Right lobe of liver (tissue), 6 donors: ENCODE measurements around the gene TST. TPM values are rescaled to one million over a fixed set of nuclear protein-coding genes. Genes with fewer than 3 reads are reported as not detected.

Experiments used
- ATAC-seq, 4 donors: fragments of 200-7000 bp; cut with Tn5 transposase; one replicate each; pipeline ENCODE4 v1.9.1; 2020; ENCODE audit warnings: mild to moderate bottlenecking in 4 of 4, moderate library complexity in 4 of 4
- DNase-seq, 3 donors: peaks; one replicate each; pipeline ENCODE4 v3.0.0-alpha.2; 2020
- H3K27ac ChIP-seq, 3 donors: fragments of 200-600 bp; one replicate each; pipeline ENCODE4 v1.8.0; 2022
- H3K27me3 ChIP-seq, 2 donors: fragments of 200-600 bp; one replicate each; pipeline ENCODE4 v1.8.0; 2022
- H3K36me3 ChIP-seq, 4 donors: fragments of 200-600 bp; sonication (generic) in 1 of 4; one replicate each; pipeline versions ENCODE4 v1.5.1 to v1.8.0; 2017 to 2022; ENCODE audit warnings: control low read depth in 1 of 4
- H3K4me1 ChIP-seq, 4 donors: fragments of 200-600 bp; sonication (generic) in 1 of 4; one replicate each; pipeline versions ENCODE4 v1.5.1 to v1.8.0; 2017 to 2022; ENCODE audit warnings: control low read depth in 1 of 4
- H3K4me3 ChIP-seq, 3 donors: fragments of 200-600 bp; one replicate each; pipeline ENCODE4 v1.8.0; 2022
- H3K9me3 ChIP-seq, 4 donors: fragments of 200-600 bp; sonication (generic) in 1 of 4; one replicate each; pipeline versions ENCODE4 v1.5.1 to v1.8.0; 2017 to 2022; ENCODE audit warnings: control low read depth in 1 of 4
- POLR2A ChIP-seq: fragments of 450-650 bp; IDR thresholded peaks from one replicate; pipeline ENCODE4 v1.6.1; 2017; ENCODE audit warnings: antibody characterized with exemption, mild to moderate bottlenecking
- WGBS: methylation state at CpG from one replicate; pipeline ENCODE4 v1.1.6; 2018; ENCODE audit warnings: low coverage, low lambda C conversion rate; ENCODE audit not compliant: insufficient coverage; ENCODE audit errors: missing lambda C conversion rate; 5-methylcytosine and 5-hydroxymethylcytosine counted together
- intact Hi-C, 2 donors: fragments of 100-400 bp; cut with DNase I; formaldehyde crosslinking; loops; one replicate each; pipeline versions ENCODE4 v1.11.2 to v1.14.1; 2022
- total RNA-seq, 6 experiments: library from RNA; depleted of rRNA in 2 of 6; stranded (reverse); fragments of >200 nt in 2 of 6; fragmentation: NEBNext Ultra II Directional in 3 of 6; extraction: Animal tissue kit (Norgen Biotek cat#: 25700) in 3 of 6; gene quantifications; one replicate each; pipeline versions ENCODE4 v1.1.0 to v1.2.4, GENCODE V29; 2016 to 2023
- TF ChIP-seq, protein P1 (sequence below), 4 donors: fragments of 200-600 bp in 3 of 4; fragments of 450-650 bp in 1 of 4; IDR thresholded peaks; one replicate each; pipeline versions ENCODE4 v1.5.1 to v1.8.0; 2016 to 2022; ENCODE audit warnings: antibody characterized with exemption in 4 of 4, mild to moderate bottlenecking in 2 of 4
- donor health status: DM: no; HTN: yes; CAD: no.
- donor health status: DM: no; HTN: no; CAD: no.
- donor health status: DM: no; HTN: no; CAD: no.
- donor health status: DM: no; HTN: yes; CAD: no.
- donor health status: DM: no; HTN: yes; CAD: no.

Gene TST
- total RNA-seq, 6 experiments from 2014 or later, result 223 to 355 (median 321) TPM

DNA sequence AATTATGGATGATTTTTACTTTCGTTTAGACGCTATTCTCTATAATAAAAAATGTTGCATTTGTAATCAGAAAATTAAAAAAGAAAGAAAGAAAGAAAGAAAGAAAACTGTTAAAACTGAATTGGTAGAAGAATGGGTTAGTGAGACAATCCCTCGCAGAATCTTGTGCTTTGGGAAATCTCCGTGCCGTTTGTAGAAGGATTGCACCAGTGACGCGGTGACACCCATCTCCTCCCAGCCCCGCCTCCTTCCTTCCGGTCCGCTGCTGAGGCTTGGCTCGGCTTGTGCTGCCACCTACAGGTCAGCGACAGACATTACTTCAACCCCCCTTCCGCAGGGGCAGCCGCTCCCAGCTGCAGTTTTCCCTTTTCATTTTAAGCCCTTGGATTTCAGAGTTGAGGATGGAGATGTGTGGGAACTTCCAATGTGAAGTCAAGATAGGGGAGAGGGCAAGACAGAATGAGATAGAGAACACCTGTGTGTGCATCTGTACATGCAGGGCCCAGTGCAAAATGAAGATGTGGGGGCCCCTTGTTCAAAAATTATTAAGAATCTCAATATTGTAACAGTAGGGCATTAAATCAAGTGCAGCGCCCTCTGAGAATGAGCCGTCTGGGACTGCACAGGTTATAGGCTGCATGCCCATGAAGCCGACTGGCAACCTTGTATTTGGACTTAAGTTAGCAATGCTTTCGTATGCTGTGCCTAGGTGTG, 41.1 kb downstream of the TST start:
- no peak for TF ChIP-seq POLR2A
- TF ChIP-seq, protein P1, sequence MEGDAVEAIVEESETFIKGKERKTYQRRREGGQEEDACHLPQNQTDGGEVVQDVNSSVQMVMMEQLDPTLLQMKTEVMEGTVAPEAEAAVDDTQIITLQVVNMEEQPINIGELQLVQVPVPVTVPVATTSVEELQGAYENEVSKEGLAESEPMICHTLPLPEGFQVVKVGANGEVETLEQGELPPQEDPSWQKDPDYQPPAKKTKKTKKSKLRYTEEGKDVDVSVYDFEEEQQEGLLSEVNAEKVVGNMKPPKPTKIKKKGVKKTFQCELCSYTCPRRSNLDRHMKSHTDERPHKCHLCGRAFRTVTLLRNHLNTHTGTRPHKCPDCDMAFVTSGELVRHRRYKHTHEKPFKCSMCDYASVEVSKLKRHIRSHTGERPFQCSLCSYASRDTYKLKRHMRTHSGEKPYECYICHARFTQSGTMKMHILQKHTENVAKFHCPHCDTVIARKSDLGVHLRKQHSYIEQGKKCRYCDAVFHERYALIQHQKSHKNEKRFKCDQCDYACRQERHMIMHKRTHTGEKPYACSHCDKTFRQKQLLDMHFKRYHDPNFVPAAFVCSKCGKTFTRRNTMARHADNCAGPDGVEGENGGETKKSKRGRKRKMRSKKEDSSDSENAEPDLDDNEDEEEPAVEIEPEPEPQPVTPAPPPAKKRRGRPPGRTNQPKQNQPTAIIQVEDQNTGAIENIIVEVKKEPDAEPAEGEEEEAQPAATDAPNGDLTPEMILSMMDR (IDR thresholded peaks at IDR 0.05), result peak; percentile 92 to 97 (median 96)
- Histone ChIP-seq H3K9me3 (no peaks in the 10 kb centered on the region), H3K4me3 (peak overlapping the region; percentile 17 to 44 (median 27)), H3K27ac (peak overlapping the region in 1 of 3 donors; percentile 16), H3K36me3 (no peaks in the 10 kb centered on the region), H3K4me1 (peaks cover 0 to 6% (median 0%) of the 10 kb centered on the region in 4 donors), H3K27me3 (no peaks in the 10 kb centered on the region)
- ATAC-seq (peak; percentile 99 to 100 (median 100)), DNase-seq (peak; percentile 90 to 93 (median 92))
- intact Hi-C loops, result loop anchor here (10.0 kb wide), 3 partner anchors 103 to 193 kb away; no protein-coding TSS in a partner anchor
- 6% methylated on average over 18 of the region's 18 CpGs for WGBS

DNA sequence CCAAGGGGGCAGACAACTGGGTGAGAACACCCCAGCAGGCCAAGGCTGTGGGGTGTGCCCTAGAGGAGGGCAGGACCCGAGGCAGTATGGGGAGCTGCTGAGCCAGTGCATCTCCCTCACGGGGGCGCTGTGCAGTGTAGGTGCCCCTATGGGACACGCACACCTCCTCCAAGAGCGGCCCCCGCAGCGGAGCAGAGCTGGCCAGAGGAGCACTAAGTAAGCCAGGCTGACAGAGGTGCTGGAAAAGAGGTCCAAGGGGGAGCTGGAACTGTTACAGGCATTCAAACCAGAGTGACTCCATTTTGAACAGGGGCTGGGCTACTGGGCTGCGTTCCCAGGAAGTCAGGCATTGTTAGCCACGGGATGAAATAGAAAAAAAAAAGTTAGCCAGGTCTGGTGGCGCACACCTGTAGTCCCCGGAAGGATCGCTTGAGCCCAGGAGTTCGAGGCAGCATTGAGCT, 41.8 kb downstream of the TST start:
- no peak for TF ChIP-seq POLR2A
- TF ChIP-seq, protein P1 (IDR thresholded peaks at IDR 0.05), result peak; percentile 8 to 26 (median 17)
- Histone ChIP-seq H3K27me3 (no peaks in the 10 kb centered on the region), H3K9me3 (no peaks in the 10 kb centered on the region), H3K4me1 (peaks cover 0 to 6% (median 0%) of the 10 kb centered on the region in 4 donors), H3K36me3 (no peaks in the 10 kb centered on the region), H3K27ac (peak overlapping the region in 1 of 3 donors; percentile 16), H3K4me3 (peak overlapping the region; percentile 17 to 44 (median 27))
- DNase-seq (peak; percentile 64 to 72 (median 72)), ATAC-seq (peak; percentile 62 to 78 (median 72))
- intact Hi-C loops, result loop anchor here (10.0 kb wide), 3 partner anchors 103 to 193 kb away; no protein-coding TSS in a partner anchor
- 15% methylated on average over 6 of the region's 13 CpGs for WGBS

DNA sequence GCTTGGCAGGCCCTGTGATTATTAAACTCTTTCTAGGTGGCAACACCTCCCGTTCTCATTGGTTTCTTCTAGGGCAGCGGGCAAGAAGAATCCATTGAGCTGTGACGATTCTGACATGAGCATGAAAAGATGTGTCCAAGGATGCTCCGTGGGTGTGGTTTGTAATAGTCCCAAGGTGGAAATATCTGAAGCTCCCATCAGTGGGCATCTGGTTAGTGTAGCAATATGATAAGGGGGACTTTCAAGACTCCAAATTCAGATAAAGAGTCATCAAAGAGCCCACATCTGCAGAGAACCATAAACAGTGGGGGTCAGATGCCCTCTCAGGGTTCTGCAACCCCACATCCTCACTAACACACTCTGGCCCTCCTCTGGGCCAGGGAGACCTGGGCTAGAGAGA, 42.6 kb downstream of the TST start:
- Histone ChIP-seq H3K4me3 (no peak overlapping the region), H3K4me1 (peaks cover 0 to 6% (median 0%) of the 10 kb centered on the region in 4 donors), H3K27me3 (no peaks in the 10 kb centered on the region), H3K36me3 (no peaks in the 10 kb centered on the region), H3K27ac (no peak overlapping the region), H3K9me3 (no peaks in the 10 kb centered on the region)
- ATAC-seq, result no peak
- TF ChIP-seq, protein P1 (IDR thresholded peaks at IDR 0.05), result no peak
- no peak for DNase-seq
- intact Hi-C loops, result loop anchor here (10.0 kb wide), 3 partner anchors 102 to 192 kb away; no protein-coding TSS in a partner anchor
- WGBS, result 78% methylated on average over 4 of the region's 4 CpGs

DNA sequence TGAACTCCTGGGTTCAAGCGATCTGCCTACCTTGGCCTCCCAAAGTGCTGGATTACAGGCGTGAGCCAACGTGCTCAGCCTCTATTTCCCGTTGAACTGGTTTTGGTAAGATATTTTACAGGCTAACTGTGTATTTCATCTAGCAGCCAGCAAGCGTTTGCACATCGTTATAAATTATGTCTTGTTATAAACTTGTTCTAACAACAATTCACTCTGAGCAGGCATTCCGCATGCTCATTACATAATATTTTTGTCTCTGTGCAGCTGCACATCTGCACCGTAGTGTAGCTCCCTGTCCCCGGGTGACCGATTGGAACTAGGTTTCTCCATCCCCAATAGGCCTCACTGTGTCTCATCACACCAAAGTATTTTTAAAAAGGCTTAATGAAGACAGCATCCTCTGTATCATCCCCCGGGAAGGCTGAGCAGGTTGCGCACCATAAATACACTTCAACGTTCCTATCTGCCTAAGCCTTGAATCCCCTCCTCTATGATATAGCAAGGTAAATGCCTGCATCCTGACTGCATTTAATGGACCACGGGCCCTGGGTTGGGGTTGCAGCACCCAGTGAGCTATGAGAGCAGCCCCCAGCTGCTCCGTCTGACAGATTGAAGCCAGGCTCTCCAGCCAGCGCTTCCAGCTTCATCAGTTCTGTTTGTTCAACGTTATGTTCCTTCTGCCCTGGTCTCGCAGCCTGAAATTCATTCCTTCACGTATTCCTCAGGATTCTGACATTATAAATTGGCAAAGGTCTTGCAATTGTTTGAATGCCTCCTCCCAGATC, 47.7 kb downstream of the TST start:
- intact Hi-C loops, result loop anchor here (10.0 kb wide), 3 partner anchors 97 to 187 kb away; no protein-coding TSS in a partner anchor
- Histone ChIP-seq H3K36me3 (no peaks in the 10 kb centered on the region), H3K4me1 (no peaks in the 10 kb centered on the region), H3K27me3 (no peaks in the 10 kb centered on the region), H3K27ac (no peak overlapping the region), H3K9me3 (no peaks in the 10 kb centered on the region), H3K4me3 (no peak overlapping the region)
- DNase-seq (no peak), ATAC-seq (no peak)
- 77% methylated on average over 19 of the region's 19 CpGs for WGBS
- TF ChIP-seq POLR2A, result no peak
- TF ChIP-seq, protein P1 (IDR thresholded peaks at IDR 0.05), result no peak
